ENCODE results near the gene ZNF215. TPM values are rescaled to one million over a fixed set of nuclear protein-coding genes. Genes with fewer than 3 reads are reported as not detected.

ZNF215 gene
- total and polyA plus RNA-seq, 2 experiments from 2014 or later: 17.3 to 20.8 TPM

- TF ChIP-seq NANOG (IDR thresholded peaks at IDR 0.05; ENCODE audit: borderline replicate concordance) (no peak), ZNF331 (CRISPR knock-in tag; IDR thresholded peaks at IDR 0.05; ENCODE audit: low read depth) (no peak), ZNF462 (CRISPR knock-in tag; IDR thresholded peaks at IDR 0.05) (no peak), EZH2phosphoT487 (IDR thresholded peaks at IDR 0.05; ENCODE audit: unreplicated experiment) (no peak), STAT1 (IDR thresholded peaks at IDR 0.05; ENCODE audit: unreplicated experiment) (no peak)
Observed at GRCh38 chr11:6928916-6929315, 2.7 kb downstream of the ZNF215 start (continued).

DNA sequence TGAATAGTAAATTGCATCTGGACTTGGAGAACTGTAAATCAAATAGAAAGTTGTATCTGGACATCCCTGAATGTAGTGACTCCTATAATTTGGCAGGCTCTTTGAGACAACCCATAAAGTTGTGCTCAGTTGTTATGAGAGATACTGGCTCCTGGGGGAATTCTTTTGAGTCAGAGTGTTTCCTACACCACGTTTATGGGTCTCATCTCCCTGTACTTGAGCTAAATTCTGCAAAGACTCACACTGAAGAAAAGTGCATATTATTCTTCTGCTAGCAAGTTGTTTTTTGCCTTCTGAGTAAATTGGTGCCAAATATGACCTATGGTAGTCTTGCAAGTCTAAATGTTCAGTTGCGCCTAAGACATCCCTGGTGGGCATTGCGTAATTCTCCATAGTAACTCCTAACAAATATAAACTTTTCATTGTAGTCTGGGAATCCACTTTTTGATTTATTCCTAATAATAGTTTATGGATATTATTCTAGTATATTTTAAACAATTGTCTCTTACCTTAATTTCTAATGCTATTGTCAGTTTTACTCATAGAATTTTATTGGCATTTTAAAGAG, 5.0 kb downstream of the ZNF215 start:
- H3K4me3 Mint-ChIP-seq: no peak overlapping the region
- no peaks in the 10 kb centered on the region for H3F3A ChIP-seq (replicated peaks; ENCODE audit: low read depth)
- H3K9me3 Mint-ChIP-seq: no peaks in the 10 kb centered on the region
- ATAC-seq: no peak
- peaks cover 27% of the 10 kb centered on the region for H3K4me1 ChIP-seq (ENCODE audit: insufficient read depth)
- H3K4me3 ChIP-seq: no peak overlapping the region
- H3K36me3 Mint-ChIP-seq (ENCODE audit: low read depth): peaks cover 45% of the 10 kb centered on the region
- no peak overlapping the region for H3K4me2 ChIP-seq
- no peak overlapping the region for H2AFZ ChIP-seq
- H3K9me2 ChIP-seq (ENCODE audit: insufficient read depth): no peaks in the 10 kb centered on the region
- H3K36me3 ChIP-seq (ENCODE audit: insufficient read depth): peaks cover 10% of the 10 kb centered on the region; the same call in 1 of the 2 replicates
- H3K79me2 ChIP-seq (replicated peaks; ENCODE audit: insufficient read depth): peaks cover 42% of the 10 kb centered on the region
- no peak overlapping the region for H3K27ac Mint-ChIP-seq
- no peaks in the 10 kb centered on the region for H3K27me3 ChIP-seq (ENCODE audit: insufficient read depth)
- H3K27ac ChIP-seq (ENCODE audit: low read depth): no peak overlapping the region
- no peak for DNase-seq (ENCODE audit: low spot score)
- peaks cover 25% of the 10 kb centered on the region for H3K4me1 Mint-ChIP-seq
- peaks cover 4% of the 10 kb centered on the region for H3K27me3 Mint-ChIP-seq (ENCODE audit: insufficient read depth, low read depth, poor library complexity)
- H4K20me1 ChIP-seq (replicated peaks; ENCODE audit: insufficient read depth): no peaks in the 10 kb centered on the region
- TF ChIP-seq JUNB (IDR thresholded peaks at IDR 0.05; ENCODE audit: unreplicated experiment): no peak
- no peak for TF ChIP-seq CREB1 (CRISPR knock-in tag; IDR thresholded peaks at IDR 0.05; ENCODE audit: low read depth)
- TF ChIP-seq ZNF114 (CRISPR knock-in tag; IDR thresholded peaks at IDR 0.05): no peak
- TF ChIP-seq ETS1 (IDR thresholded peaks at IDR 0.05): no peak
- no peak for TF ChIP-seq ZNF331 (CRISPR knock-in tag; IDR thresholded peaks at IDR 0.05; ENCODE audit: low read depth)
- TF ChIP-seq NANOG (IDR thresholded peaks at IDR 0.05; ENCODE audit: borderline replicate concordance): no peak
- TF ChIP-seq STAT1 (IDR thresholded peaks at IDR 0.05; ENCODE audit: unreplicated experiment): no peak
- TF ChIP-seq, protein P1, sequence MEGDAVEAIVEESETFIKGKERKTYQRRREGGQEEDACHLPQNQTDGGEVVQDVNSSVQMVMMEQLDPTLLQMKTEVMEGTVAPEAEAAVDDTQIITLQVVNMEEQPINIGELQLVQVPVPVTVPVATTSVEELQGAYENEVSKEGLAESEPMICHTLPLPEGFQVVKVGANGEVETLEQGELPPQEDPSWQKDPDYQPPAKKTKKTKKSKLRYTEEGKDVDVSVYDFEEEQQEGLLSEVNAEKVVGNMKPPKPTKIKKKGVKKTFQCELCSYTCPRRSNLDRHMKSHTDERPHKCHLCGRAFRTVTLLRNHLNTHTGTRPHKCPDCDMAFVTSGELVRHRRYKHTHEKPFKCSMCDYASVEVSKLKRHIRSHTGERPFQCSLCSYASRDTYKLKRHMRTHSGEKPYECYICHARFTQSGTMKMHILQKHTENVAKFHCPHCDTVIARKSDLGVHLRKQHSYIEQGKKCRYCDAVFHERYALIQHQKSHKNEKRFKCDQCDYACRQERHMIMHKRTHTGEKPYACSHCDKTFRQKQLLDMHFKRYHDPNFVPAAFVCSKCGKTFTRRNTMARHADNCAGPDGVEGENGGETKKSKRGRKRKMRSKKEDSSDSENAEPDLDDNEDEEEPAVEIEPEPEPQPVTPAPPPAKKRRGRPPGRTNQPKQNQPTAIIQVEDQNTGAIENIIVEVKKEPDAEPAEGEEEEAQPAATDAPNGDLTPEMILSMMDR (conservative IDR thresholded peaks at IDR 0.05; ENCODE audit: low read depth in 2 of 2): no peak
- TF ChIP-seq EZH2phosphoT487 (IDR thresholded peaks at IDR 0.05; ENCODE audit: unreplicated experiment): no peak
